RPMI8226 (cell line): ENCODE measurements around the gene OLFML2A.
"Not testable (repeated sequence)": the region's sequence is repeated elsewhere in the genome, so short reads cannot be mapped to it uniquely, and the experiment has no call there.

Source experiments
- DNase-seq: peaks from one replicate; pipeline ENCODE4 v3.0.0-alpha.2; 2015

Gene OLFML2A

GRCh38 chr9:124761710-124762109 is 15.2 kb upstream of the OLFML2A start:
- no peak for DNase-seq

GRCh38 chr9:124762633-124763032 is 14.3 kb upstream of the OLFML2A start:
- DNase-seq: no peak

GRCh38 chr9:124764774-124765438 is 12.0 kb upstream of the OLFML2A start:
- no peak for DNase-seq

GRCh38 chr9:124765439-124765835 is 11.5 kb upstream of the OLFML2A start:
- no peak for DNase-seq

- no peak for DNase-seq
These were observed 10.6 kb upstream of the OLFML2A start for GRCh38 chr9:124766326-124766725.

GRCh38 chr9:124766815-124767554 is 9.9 kb upstream of the OLFML2A start:
- DNase-seq: no peak

GRCh38 chr9:124767821-124768220 is 9.1 kb upstream of the OLFML2A start:
- DNase-seq: no peak

- DNase-seq: no peak
These were observed 8.6 kb upstream of the OLFML2A start for GRCh38 chr9:124768334-124768733.

GRCh38 chr9:124768750-124769548 is 8.0 kb upstream of the OLFML2A start:
- no peak for DNase-seq

- DNase-seq: peak; percentile 62
These were observed 7.2 kb upstream of the OLFML2A start for GRCh38 chr9:124769549-124770358.

- peak; percentile 57 for DNase-seq
These were observed 6.4 kb upstream of the OLFML2A start for GRCh38 chr9:124770359-124771020.

GRCh38 chr9:124771021-124771866 is 5.7 kb upstream of the OLFML2A start, which contains the start of gene NR6A1:
NR6A1 (minus strand) TSS chr9:124771311.
- DNase-seq: peak; percentile 99

GRCh38 chr9:124771867-124772679 is 4.9 kb upstream of the OLFML2A start:
- DNase-seq: peak; percentile 62

- DNase-seq: not testable (repeated sequence)
These were observed 4.1 kb upstream of the OLFML2A start for GRCh38 chr9:124772877-124773276.

GRCh38 chr9:124773473-124774128 is 3.3 kb upstream of the OLFML2A start:
- no peak for DNase-seq

GRCh38 chr9:124774129-124774978 is 2.6 kb upstream of the OLFML2A start:
- peak; percentile 86 for DNase-seq

GRCh38 chr9:124776618-124776953 is 347 bp upstream of the OLFML2A start:
- no peak for DNase-seq

GRCh38 chr9:124778575-124779367 is 1.8 kb downstream of the OLFML2A start:
- DNase-seq: no peak
